Mucosa of stomach (tissue), 1 donor: ENCODE data around the gene DNAJC15.
A peak's percentile ranks its signal among the peaks of the same experiment; 100 is the strongest.

Source experiments
- H3K27me3 ChIP-seq: one replicate; pipeline ENCODE4 v1.7.0; 2013; ENCODE audit warnings: mild to moderate bottlenecking, low read length; ENCODE audit not compliant: control insufficient read depth, insufficient read depth
- H3K36me3 ChIP-seq: one replicate; pipeline ENCODE4 v1.7.0; 2013; ENCODE audit warnings: low read length; ENCODE audit not compliant: control insufficient read depth, insufficient read depth
- H3K4me1 ChIP-seq: one replicate; pipeline ENCODE4 v1.7.0; 2013; ENCODE audit warnings: mild to moderate bottlenecking, low read length; ENCODE audit not compliant: control insufficient read depth, insufficient read depth
- H3K4me3 ChIP-seq: one replicate; pipeline ENCODE4 v1.7.0; 2013; ENCODE audit warnings: low read length
- H3K9ac ChIP-seq: one replicate; pipeline ENCODE4 v1.7.0; 2013; ENCODE audit warnings: mild to moderate bottlenecking, low read length, moderate library complexity
- H3K9me3 ChIP-seq: one replicate; pipeline ENCODE4 v1.7.0; 2013; ENCODE audit warnings: mild to moderate bottlenecking, low read length, moderate library complexity; ENCODE audit not compliant: control insufficient read depth
- donor health status: Pancreatic carcinoma.

Gene DNAJC15

GRCh38 chr13:42991898-42992763, 31.3 kb upstream of the DNAJC15 start, which contains the start of gene EPSTI1:
TSS of gene EPSTI1 (minus strand) at chr13:42992241. CDS start at chr13:42992165, 76 bp downstream.
- Histone ChIP-seq H3K9ac (peak within 1 kb of the TSS; percentile 97), H3K27me3 (no peaks in the 10 kb centered on the region), H3K4me1 (peaks cover 16% of the 10 kb centered on the region), H3K4me3 (peak within 1 kb of the TSS; percentile 90), H3K9me3 (no peaks in the 10 kb centered on the region), H3K36me3 (no peaks in the 10 kb centered on the region)

- H3K4me3 ChIP-seq: peak overlapping the region; percentile 90
- peak overlapping the region; percentile 97 for H3K9ac ChIP-seq
- H3K36me3 ChIP-seq: no peaks in the 10 kb centered on the region
- H3K9me3 ChIP-seq: no peaks in the 10 kb centered on the region
- no peaks in the 10 kb centered on the region for H3K27me3 ChIP-seq
- H3K4me1 ChIP-seq: peaks cover 16% of the 10 kb centered on the region
Observed at GRCh38 chr13:42992764-42993122, 30.6 kb upstream of the DNAJC15 start.

GRCh38 chr13:42994878-42995277, 28.5 kb upstream of the DNAJC15 start:
- no peaks in the 10 kb centered on the region for H3K36me3 ChIP-seq
- H3K4me1 ChIP-seq: peaks cover 15% of the 10 kb centered on the region
- H3K4me3 ChIP-seq: no peak overlapping the region
- H3K27me3 ChIP-seq: no peaks in the 10 kb centered on the region
- H3K9me3 ChIP-seq: no peaks in the 10 kb centered on the region
- no peak overlapping the region for H3K9ac ChIP-seq

GRCh38 chr13:42996584-42996983, 26.8 kb upstream of the DNAJC15 start:
- H3K36me3 ChIP-seq: no peaks in the 10 kb centered on the region
- no peak overlapping the region for H3K9ac ChIP-seq
- H3K9me3 ChIP-seq: no peaks in the 10 kb centered on the region
- H3K4me3 ChIP-seq: no peak overlapping the region
- H3K4me1 ChIP-seq: peaks cover 4% of the 10 kb centered on the region
- no peaks in the 10 kb centered on the region for H3K27me3 ChIP-seq

- Histone ChIP-seq H3K4me1 (peaks cover 4% of the 10 kb centered on the region), H3K27me3 (no peaks in the 10 kb centered on the region), H3K36me3 (no peaks in the 10 kb centered on the region), H3K4me3 (no peak overlapping the region), H3K9ac (no peak overlapping the region), H3K9me3 (no peaks in the 10 kb centered on the region)
Observed at GRCh38 chr13:42997381-42997780, 26.0 kb upstream of the DNAJC15 start.

- Histone ChIP-seq H3K9ac (no peak overlapping the region), H3K9me3 (no peaks in the 10 kb centered on the region), H3K4me1 (no peaks in the 10 kb centered on the region)
Observed at GRCh38 chr13:42999491-42999890, 23.9 kb upstream of the DNAJC15 start.

GRCh38 chr13:43000676-43001075, 22.7 kb upstream of the DNAJC15 start:
- H3K4me1 ChIP-seq: no peaks in the 10 kb centered on the region
- H3K9me3 ChIP-seq: no peaks in the 10 kb centered on the region
- no peak overlapping the region for H3K4me3 ChIP-seq
- no peak overlapping the region for H3K9ac ChIP-seq
- H3K36me3 ChIP-seq: no peaks in the 10 kb centered on the region
- H3K27me3 ChIP-seq: no peaks in the 10 kb centered on the region

More at GRCh38 chr13:42999491-42999890, 23.9 kb upstream of the DNAJC15 start:
- H3K4me3 ChIP-seq: no peak overlapping the region
- no peaks in the 10 kb centered on the region for H3K27me3 ChIP-seq
- no peaks in the 10 kb centered on the region for H3K36me3 ChIP-seq

- H3K9me3 ChIP-seq: no peaks in the 10 kb centered on the region
- no peaks in the 10 kb centered on the region for H3K4me1 ChIP-seq
- H3K4me3 ChIP-seq: no peak overlapping the region
- no peaks in the 10 kb centered on the region for H3K36me3 ChIP-seq
- H3K9ac ChIP-seq: no peak overlapping the region
- H3K27me3 ChIP-seq: no peaks in the 10 kb centered on the region
Observed at GRCh38 chr13:43002021-43002420, 21.4 kb upstream of the DNAJC15 start.

GRCh38 chr13:43003010-43003409, 20.4 kb upstream of the DNAJC15 start:
- Histone ChIP-seq H3K9ac (no peak overlapping the region), H3K36me3 (no peaks in the 10 kb centered on the region), H3K27me3 (no peaks in the 10 kb centered on the region), H3K4me1 (no peaks in the 10 kb centered on the region), H3K4me3 (no peak overlapping the region), H3K9me3 (no peaks in the 10 kb centered on the region)

- Histone ChIP-seq H3K9ac (no peak overlapping the region), H3K4me3 (no peak overlapping the region), H3K36me3 (no peaks in the 10 kb centered on the region), H3K9me3 (no peaks in the 10 kb centered on the region), H3K4me1 (no peaks in the 10 kb centered on the region), H3K27me3 (no peaks in the 10 kb centered on the region)
Observed at GRCh38 chr13:43003729-43004128, 19.7 kb upstream of the DNAJC15 start.

GRCh38 chr13:43005460-43006236, 17.7 kb upstream of the DNAJC15 start:
- no peaks in the 10 kb centered on the region for H3K4me1 ChIP-seq
- no peak overlapping the region for H3K4me3 ChIP-seq
- H3K36me3 ChIP-seq: no peaks in the 10 kb centered on the region
- H3K9me3 ChIP-seq: no peaks in the 10 kb centered on the region
- H3K9ac ChIP-seq: no peak overlapping the region
- no peaks in the 10 kb centered on the region for H3K27me3 ChIP-seq
